Left ventricle myocardium inferior (tissue), 1 donor: ENCODE measurements around the gene RTP1. TPM values are rescaled to one million over a fixed set of nuclear protein-coding genes. Genes with fewer than 3 reads are reported as not detected.
A peak's percentile ranks its signal among the peaks of the same experiment; 100 is the strongest.

Experiments
- DNase-seq: peaks from one replicate; pipeline ENCODE4 v3.0.0-alpha.2; 2020
- H3K27ac ChIP-seq: fragments of 200-600 bp; replicated peaks from 2 replicates; pipeline ENCODE4 v1.8.0; 2021
- H3K27me3 ChIP-seq: fragments of 200-600 bp; 2 replicates; pipeline ENCODE4 v1.8.0; 2021; ENCODE audit warnings: low read depth
- H3K36me3 ChIP-seq: fragments of 200-600 bp; 2 replicates; pipeline ENCODE4 v1.8.0; 2021
- H3K4me1 ChIP-seq: fragments of 200-600 bp; 2 replicates; pipeline ENCODE4 v1.8.0; 2021
- H3K4me3 ChIP-seq: fragments of 200-600 bp; 2 replicates; pipeline ENCODE4 v1.8.0; 2021; ENCODE audit warnings: mild to moderate bottlenecking, moderate library complexity
- H3K9me3 ChIP-seq: fragments of 200-600 bp; replicated peaks from 2 replicates; pipeline ENCODE4 v1.8.0; 2021
- CTCF ChIP-seq: fragments of 200-600 bp; IDR thresholded peaks from 2 replicates; pipeline ENCODE4 v1.8.0; 2021; ENCODE audit warnings: antibody characterized with exemption, mild to moderate bottlenecking, borderline replicate concordance
- intact Hi-C: fragments of 100-400 bp; cut with micrococcal nuclease; formaldehyde crosslinking; loops from one replicate; pipeline ENCODE4 v1.11.0; 2022
- total RNA-seq: library from RNA; stranded (reverse); fragmentation: NEBNext Ultra II Directional; extraction: Animal tissue kit (Norgen Biotek cat#: 25700); gene quantifications from one replicate; pipeline ENCODE4 v1.2.1, GENCODE V29; 2021
- donor health status: DM: no; HTN: yes; CAD: no; lungs with severe emphysema.

Gene RTP1
- total RNA-seq, 1 donor from 2014 or later: not detected

- Histone ChIP-seq H3K27me3 (no peaks in the 10 kb centered on the region), H3K4me1 (peaks cover 31% of the 10 kb centered on the region), H3K9me3 (no peaks in the 10 kb centered on the region), H3K36me3 (no peaks in the 10 kb centered on the region), H3K27ac (no peak overlapping the region), H3K4me3 (no peak overlapping the region)
- intact Hi-C loops: no loop called here
- DNase-seq: no peak
- no peak for TF ChIP-seq CTCF
Measured at GRCh38 chr3:187181454-187182170, 15.7 kb upstream of the RTP1 start.

GRCh38 chr3:187183210-187183862 lies 13.9 kb upstream of the RTP1 start:
- intact Hi-C loops: no loop called here
- DNase-seq: no peak
- Histone ChIP-seq H3K27ac (peak overlapping the region; percentile 62), H3K9me3 (no peaks in the 10 kb centered on the region), H3K4me3 (no peak overlapping the region), H3K4me1 (peaks cover 42% of the 10 kb centered on the region), H3K36me3 (no peaks in the 10 kb centered on the region), H3K27me3 (no peaks in the 10 kb centered on the region)
- no peak for TF ChIP-seq CTCF

DNA sequence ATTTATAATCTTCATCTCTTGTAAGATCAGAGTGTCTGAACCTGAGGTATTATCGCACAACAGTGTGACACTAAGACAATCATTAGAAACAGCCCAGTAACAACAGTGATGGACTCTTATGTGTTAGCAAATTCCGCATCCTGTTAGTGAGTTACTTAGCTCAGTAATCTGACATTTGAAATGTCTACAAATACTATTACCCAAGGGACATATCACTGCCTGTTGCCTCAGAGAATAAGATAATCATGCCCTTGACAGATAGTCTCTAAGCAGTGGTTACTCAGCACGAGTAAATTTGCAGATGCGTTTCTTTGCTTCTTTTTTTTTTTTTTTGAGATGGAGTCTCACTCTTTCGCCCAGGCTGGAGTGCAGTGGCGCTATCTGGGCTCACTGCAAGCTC lies 13.4 kb upstream of the RTP1 start:
- H3K36me3 ChIP-seq: no peaks in the 10 kb centered on the region

GRCh38 chr3:187185759-187186158 lies 11.5 kb upstream of the RTP1 start:
- intact Hi-C loops: no loop called here
- H3K4me1 ChIP-seq: peaks cover 49% of the 10 kb centered on the region
- H3K4me3 ChIP-seq: no peak overlapping the region
- H3K27me3 ChIP-seq: no peaks in the 10 kb centered on the region
- TF ChIP-seq CTCF: no peak
- no peaks in the 10 kb centered on the region for H3K9me3 ChIP-seq
- H3K27ac ChIP-seq: peak overlapping the region; percentile 93
- H3K36me3 ChIP-seq: no peaks in the 10 kb centered on the region
- DNase-seq: no peak

More for the DNA sequence above, 13.4 kb upstream of the RTP1 start:
- peak overlapping the region; percentile 62 for H3K27ac ChIP-seq
- no peaks in the 10 kb centered on the region for H3K9me3 ChIP-seq
- H3K4me3 ChIP-seq: no peak overlapping the region
- intact Hi-C loops: no loop called here
- no peak for TF ChIP-seq CTCF
- DNase-seq: no peak
- no peaks in the 10 kb centered on the region for H3K27me3 ChIP-seq
- peaks cover 47% of the 10 kb centered on the region for H3K4me1 ChIP-seq

DNA sequence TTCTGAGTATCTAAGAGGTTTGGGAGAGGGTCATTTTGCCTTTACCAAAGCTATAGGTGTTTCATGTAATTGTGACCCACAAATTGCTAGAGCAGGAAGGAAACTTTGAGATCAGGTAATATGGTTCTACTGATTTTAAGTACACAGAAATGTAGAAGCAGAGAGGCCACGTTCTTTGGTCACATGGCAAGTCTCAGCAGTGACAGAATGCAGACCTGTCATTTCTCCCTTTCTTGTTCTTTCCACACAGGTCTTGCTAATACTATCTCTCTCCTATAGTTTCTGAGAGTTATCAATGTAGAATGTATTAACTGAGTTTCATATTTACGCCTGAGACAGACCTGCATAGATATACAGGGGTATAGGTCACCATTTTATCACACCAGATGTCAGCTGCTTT lies 10.9 kb upstream of the RTP1 start:
- Histone ChIP-seq H3K36me3 (no peaks in the 10 kb centered on the region), H3K4me1 (peaks cover 49% of the 10 kb centered on the region), H3K27ac (peak overlapping the region; percentile 93), H3K27me3 (no peaks in the 10 kb centered on the region), H3K4me3 (no peak overlapping the region), H3K9me3 (no peaks in the 10 kb centered on the region)
- TF ChIP-seq CTCF: no peak
- DNase-seq: no peak
- intact Hi-C loops: no loop called here
